Measurements from ENCODE around the gene HGFAC. TPM values are rescaled to one million over a fixed set of nuclear protein-coding genes. Genes with fewer than 3 reads are reported as not detected.
A peak's percentile ranks its signal among the peaks of the same experiment; 100 is the strongest.

Gene HGFAC
- total RNA-seq, 6 donors from 2014 or later: 0.20 to 1.1 (median 0.49) TPM; not detected in 1

GRCh38 chr4:3413675-3414420 is 27.9 kb upstream of the HGFAC start:
- ATAC-seq (ENCODE audit: low FRiP score in 2 of 2) (no peak), DNase-seq (peak; percentile 17 to 75)
- peaks cover 6 to 37% (median 31%) of the 10 kb centered on the region in 4 donors for H3K36me3 ChIP-seq
- no peaks in the 10 kb centered on the region for H3K27me3 ChIP-seq
- H3K27ac ChIP-seq: no peak overlapping the region
- no peak overlapping the region for H3K4me3 ChIP-seq
- 94 to 96% methylated on average over 6 to 22 of the region's 32 CpGs for WGBS, 2 donors
- no peaks in the 10 kb centered on the region for H3K4me1 ChIP-seq
- H3K9me3 ChIP-seq: no peaks in the 10 kb centered on the region
- TF ChIP-seq POLR2A (IDR thresholded peaks at IDR 0.05) (no peak), POLR2AphosphoS5 (IDR thresholded peaks at IDR 0.05) (no peak), EP300 (IDR thresholded peaks at IDR 0.05) (no peak)
- TF ChIP-seq, protein P1, sequence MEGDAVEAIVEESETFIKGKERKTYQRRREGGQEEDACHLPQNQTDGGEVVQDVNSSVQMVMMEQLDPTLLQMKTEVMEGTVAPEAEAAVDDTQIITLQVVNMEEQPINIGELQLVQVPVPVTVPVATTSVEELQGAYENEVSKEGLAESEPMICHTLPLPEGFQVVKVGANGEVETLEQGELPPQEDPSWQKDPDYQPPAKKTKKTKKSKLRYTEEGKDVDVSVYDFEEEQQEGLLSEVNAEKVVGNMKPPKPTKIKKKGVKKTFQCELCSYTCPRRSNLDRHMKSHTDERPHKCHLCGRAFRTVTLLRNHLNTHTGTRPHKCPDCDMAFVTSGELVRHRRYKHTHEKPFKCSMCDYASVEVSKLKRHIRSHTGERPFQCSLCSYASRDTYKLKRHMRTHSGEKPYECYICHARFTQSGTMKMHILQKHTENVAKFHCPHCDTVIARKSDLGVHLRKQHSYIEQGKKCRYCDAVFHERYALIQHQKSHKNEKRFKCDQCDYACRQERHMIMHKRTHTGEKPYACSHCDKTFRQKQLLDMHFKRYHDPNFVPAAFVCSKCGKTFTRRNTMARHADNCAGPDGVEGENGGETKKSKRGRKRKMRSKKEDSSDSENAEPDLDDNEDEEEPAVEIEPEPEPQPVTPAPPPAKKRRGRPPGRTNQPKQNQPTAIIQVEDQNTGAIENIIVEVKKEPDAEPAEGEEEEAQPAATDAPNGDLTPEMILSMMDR (IDR thresholded peaks at IDR 0.05): no peak

DNA sequence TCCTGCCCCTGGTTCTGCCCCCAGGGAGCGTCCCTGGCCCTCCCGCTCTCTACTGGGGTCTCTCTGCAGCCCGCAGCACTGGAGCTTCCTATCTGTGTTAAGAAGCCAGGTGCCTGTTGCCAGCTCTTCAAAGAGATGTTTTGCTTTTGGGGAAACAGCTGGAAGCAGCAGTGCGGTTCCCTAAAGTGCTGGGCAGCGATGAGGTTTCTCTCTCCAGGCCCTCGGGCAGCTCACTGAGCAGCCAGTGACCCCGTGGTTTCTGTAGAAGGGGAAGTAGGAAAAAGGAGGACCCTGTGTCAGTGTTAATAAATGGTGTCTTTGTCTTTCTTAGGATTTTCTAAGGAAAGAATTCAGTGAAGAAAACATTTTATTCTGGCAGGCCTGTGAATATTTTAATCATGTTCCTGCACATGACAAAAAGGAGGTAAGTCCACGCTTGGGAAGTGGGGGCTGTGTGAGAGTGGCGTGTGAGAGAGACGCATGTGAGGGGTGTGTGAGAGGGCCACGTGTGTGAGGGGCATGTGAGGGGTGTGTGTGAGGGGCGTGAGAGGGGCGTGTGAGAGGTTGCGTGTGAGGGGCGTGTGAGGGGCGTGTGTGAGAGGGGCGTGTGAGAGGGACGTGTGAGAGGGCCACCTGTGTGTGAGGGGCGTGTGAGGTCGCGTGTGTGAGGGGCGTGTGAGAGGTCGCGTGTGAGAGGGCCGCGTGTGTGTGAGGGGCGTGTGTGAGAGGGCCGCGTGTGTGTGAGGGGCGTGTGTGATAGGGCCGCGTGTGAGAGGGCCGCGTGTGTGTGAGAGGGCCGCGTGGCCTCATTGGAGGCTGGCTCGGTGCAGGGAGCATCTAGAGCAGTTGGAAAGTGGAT is 27.1 kb upstream of the HGFAC start:
- no peak overlapping the region for H3K27ac ChIP-seq
- no peak overlapping the region for H3K4me3 ChIP-seq
- H3K36me3 ChIP-seq: peaks cover 6 to 39% (median 32%) of the 10 kb centered on the region in 4 donors
- no peak for ATAC-seq (ENCODE audit: low FRiP score in 2 of 2)
- H3K4me1 ChIP-seq: no peaks in the 10 kb centered on the region
- 85 to 87% methylated on average over 34 to 37 of the region's 37 CpGs for WGBS, 2 donors
- DNase-seq: peak; percentile 23 to 75
- no peaks in the 10 kb centered on the region for H3K9me3 ChIP-seq
- no peak for TF ChIP-seq POLR2A (IDR thresholded peaks at IDR 0.05)
- TF ChIP-seq EP300 (IDR thresholded peaks at IDR 0.05): no peak
- TF ChIP-seq, protein P1 (IDR thresholded peaks at IDR 0.05): no peak
- TF ChIP-seq POLR2AphosphoS5 (IDR thresholded peaks at IDR 0.05): no peak
- no peaks in the 10 kb centered on the region for H3K27me3 ChIP-seq

DNA sequence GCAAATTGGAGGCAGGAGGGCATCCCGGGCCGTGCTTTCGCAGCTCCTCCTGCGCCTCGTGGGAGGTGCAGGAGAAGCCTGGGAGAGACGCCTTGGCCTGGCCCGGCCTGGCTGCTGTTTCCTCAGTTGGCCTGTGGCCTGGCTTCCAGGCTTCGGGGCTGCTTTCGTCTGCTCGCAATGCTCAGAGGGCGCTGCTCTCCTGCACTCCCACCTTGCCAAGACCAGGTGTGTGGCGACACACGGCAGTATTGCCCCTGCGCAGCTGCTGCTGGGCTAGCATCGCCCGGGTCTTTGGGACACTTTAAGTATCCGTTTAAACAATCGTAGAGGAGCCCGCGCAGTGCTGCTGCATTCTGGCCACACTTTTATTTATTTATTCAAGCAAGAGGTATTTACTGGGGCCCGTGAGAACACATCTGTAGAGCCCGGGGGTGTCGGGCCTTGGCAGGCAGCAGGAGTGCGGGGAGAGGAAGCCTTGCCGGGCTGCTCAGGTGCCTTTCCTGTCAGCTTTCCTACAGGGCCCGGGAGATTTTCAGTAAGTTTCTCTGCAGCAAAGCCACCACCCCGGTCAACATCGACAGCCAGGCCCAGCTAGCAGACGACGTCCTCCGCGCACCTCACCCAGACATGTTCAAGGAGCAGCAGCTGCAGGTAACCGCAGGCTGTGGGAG is 26.2 kb upstream of the HGFAC start:
- Histone ChIP-seq H3K27me3 (no peaks in the 10 kb centered on the region), H3K9me3 (no peaks in the 10 kb centered on the region), H3K27ac (no peak overlapping the region), H3K4me3 (no peak overlapping the region), H3K4me1 (no peaks in the 10 kb centered on the region), H3K36me3 (peaks cover 6 to 47% (median 36%) of the 10 kb centered on the region in 4 donors)
- WGBS, 2 donors: 87 to 92% methylated on average over 19 to 33 of the region's 33 CpGs
- DNase-seq: peak in 1 of 2 donors; percentile 62
- TF ChIP-seq, protein P1 (IDR thresholded peaks at IDR 0.05): no peak
- TF ChIP-seq POLR2A (IDR thresholded peaks at IDR 0.05) (no peak), EP300 (IDR thresholded peaks at IDR 0.05) (no peak), POLR2AphosphoS5 (IDR thresholded peaks at IDR 0.05) (no peak)
- no peak for ATAC-seq (ENCODE audit: low FRiP score in 2 of 2)

GRCh38 chr4:3416270-3416669 is 25.5 kb upstream of the HGFAC start:
- DNase-seq: no peak
- no peak for ATAC-seq (ENCODE audit: low FRiP score in 2 of 2)
- Histone ChIP-seq H3K4me1 (no peaks in the 10 kb centered on the region), H3K4me3 (no peak overlapping the region), H3K9me3 (no peaks in the 10 kb centered on the region), H3K27ac (no peak overlapping the region), H3K27me3 (no peaks in the 10 kb centered on the region), H3K36me3 (peaks cover 6 to 54% (median 37%) of the 10 kb centered on the region in 4 donors)
- TF ChIP-seq, protein P1 (IDR thresholded peaks at IDR 0.05): no peak
- TF ChIP-seq POLR2AphosphoS5 (IDR thresholded peaks at IDR 0.05) (no peak), EP300 (IDR thresholded peaks at IDR 0.05) (no peak), POLR2A (IDR thresholded peaks at IDR 0.05) (no peak)
- 90 to 96% methylated on average over 18 of the region's 18 CpGs for WGBS, 2 donors

Data from upper lobe of left lung (tissue), 6 donors.